Stimulated activated CD8-positive, alpha-beta memory T cell treated with anti-CD3 and anti-CD28 coated beads, Interleukin-4, amount 100 ng/mL, for 4 hours (primary cell): ENCODE measurements around the gene EPHA1.
"Not testable (repeated sequence)": the region's sequence is repeated elsewhere in the genome, so short reads cannot be mapped to it uniquely, and the experiment has no call there.

Source experiments
- DNase-seq, 2 donors: peaks; one replicate each; pipeline ENCODE4 v3.0.0-alpha.2; 2020; ENCODE audit warnings: low read depth in 2 of 2, low spot score in 1 of 2

EPHA1 gene

GRCh38 chr7:143405173-143406001 is 3.3 kb downstream of the EPHA1 start:
- DNase-seq, result no peak

DNA sequence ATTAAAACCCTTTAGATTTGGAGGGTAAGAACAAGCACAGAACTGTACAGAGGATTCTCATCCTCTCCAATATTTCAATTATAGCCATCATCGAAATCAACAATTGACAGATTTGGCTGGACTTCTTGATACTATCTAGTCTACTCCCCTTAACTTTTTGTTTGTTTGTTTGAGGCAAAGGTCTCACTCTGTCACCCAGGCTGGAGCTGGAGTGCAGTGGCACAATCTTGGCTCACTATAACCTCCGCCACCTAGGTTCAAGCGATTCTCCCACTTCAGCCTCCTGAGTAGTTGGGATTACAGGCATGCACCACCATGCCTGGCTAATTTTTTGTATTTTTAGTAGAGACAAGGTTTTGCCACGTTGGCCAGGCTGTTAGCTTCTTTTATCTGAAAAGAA is 6.4 kb downstream of the EPHA1 start:
- DNase-seq, result not testable (repeated sequence)

DNA sequence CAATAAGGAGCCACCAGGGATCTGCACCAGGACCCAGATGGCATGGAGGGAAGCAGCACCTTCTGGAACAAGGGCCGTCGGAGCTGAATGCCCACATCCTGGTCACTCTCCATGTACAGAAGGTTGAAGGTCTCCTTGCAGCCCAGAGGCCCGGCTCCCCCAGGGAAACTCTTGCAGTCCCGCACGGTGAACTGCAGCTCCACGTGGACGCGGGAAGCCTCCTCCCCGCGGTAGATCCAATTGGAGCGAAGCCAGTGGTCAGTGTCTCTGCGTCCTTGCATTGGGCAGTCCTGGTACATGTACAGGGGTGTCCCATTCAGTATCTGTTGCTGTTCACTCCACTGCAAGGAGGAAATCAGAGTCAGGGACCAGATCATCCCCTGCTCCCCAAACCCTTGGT is 7.4 kb downstream of the EPHA1 start:
- no peak for DNase-seq

- no peak for DNase-seq
These were observed 9.0 kb downstream of the EPHA1 start for GRCh38 chr7:143399642-143400041.

DNA sequence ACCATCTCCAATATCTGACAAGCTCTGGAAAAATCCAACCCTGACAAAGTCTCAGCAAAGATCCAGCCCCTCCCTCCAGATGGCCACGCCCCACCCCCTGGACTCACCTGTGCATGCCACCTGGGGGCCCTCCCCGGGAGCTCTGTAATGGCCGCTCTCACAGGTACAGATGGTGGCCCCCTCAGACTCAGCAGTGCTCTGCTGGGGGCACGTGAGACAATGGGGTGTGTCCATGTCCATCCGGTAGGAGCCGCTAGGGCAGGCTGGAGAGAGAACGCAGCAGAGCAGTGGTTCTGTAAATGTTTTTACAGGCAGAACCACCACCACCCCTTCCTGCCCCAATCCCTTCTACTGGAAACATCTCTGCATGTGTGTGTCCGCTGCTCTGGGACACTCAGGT is 9.5 kb downstream of the EPHA1 start:
- DNase-seq, result no peak

- no peak for DNase-seq
These were observed 10.0 kb downstream of the EPHA1 start for GRCh38 chr7:143398616-143399015.

DNA sequence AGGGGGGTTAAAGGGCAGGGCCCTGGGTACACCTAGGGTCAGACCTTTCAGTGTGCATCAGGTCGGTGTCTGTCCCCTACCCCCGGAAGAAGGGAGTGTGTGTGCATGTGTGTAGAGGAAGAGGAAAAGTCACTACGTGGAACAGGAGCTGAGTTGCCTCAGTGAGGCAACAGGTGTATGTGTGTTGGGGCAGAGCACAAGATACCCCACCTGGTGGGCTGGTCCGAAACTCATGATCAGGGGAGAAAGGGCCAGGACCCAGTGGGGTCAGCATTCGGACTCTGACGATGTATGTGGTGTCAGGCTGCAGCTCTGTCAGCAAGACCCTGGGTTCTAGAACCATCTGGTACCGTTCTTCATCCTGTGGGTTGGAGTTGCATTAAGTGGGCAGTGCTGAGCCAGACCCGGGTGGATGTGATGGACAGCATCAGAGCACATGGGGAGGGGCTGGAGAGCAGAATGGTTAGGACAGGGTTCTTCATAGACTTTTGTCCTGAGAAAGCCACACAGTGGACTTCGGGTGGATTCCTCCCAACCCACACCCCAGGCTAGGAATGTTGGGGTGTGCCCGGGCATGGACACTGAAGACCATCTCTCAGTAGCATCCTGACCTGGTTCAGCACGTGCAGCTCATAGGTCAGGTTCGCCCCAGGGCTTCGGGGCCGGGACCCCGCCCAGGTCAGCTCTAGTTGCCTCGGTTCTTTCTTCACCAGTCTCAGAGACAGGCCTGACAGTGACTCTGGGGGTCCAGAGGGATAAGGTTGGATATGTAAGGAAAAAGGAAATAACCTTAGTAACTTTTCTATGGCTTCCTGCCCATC is 10.7 kb downstream of the EPHA1 start:
- no peak for DNase-seq

GRCh38 chr7:143396625-143397556 is 11.8 kb downstream of the EPHA1 start:
- no peak for DNase-seq

DNA sequence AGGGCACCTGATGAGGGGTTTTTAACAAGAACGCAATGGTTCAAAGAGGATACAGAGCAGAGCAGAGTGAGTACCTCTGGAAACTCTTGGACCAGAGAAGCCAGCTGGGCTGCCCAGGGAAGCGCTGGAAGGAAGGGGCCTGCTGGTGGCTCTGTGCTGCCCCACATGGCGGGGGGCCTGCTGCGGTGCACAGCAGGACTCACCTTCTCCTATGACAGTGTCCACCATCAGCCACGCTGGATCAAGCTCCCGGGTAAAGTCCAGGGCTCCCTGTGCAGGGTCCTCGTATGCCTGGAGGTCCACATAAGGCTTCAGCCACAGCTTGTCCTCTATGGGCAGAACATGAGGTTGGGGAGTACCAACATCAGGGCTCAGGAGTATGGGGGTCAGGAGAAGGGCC is 12.5 kb downstream of the EPHA1 start:
- no peak for DNase-seq

- no peak for DNase-seq
These were observed 13.2 kb downstream of the EPHA1 start for GRCh38 chr7:143395187-143396149.

- DNase-seq, result no peak
These were observed 13.9 kb downstream of the EPHA1 start for GRCh38 chr7:143394777-143395176.

DNA sequence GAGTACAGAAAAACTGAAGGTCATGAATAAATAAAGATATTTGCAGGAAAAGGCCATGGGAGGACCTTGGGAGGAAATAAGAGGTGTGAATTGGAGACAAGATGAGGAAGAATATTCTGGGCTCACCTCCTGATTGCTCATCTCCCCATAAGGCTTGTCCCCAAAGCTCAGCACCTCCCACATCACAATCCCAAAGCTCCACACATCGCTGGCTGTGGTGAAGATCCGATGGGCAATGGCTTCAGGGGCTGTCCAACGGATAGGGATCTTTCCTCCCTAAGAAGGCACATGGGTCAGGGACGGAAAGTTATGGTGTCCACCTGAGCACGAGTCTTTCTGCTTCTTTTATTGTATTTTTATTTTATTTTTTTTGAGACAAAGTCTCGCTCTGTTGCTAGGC is 14.6 kb downstream of the EPHA1 start:
- no peak for DNase-seq

DNA sequence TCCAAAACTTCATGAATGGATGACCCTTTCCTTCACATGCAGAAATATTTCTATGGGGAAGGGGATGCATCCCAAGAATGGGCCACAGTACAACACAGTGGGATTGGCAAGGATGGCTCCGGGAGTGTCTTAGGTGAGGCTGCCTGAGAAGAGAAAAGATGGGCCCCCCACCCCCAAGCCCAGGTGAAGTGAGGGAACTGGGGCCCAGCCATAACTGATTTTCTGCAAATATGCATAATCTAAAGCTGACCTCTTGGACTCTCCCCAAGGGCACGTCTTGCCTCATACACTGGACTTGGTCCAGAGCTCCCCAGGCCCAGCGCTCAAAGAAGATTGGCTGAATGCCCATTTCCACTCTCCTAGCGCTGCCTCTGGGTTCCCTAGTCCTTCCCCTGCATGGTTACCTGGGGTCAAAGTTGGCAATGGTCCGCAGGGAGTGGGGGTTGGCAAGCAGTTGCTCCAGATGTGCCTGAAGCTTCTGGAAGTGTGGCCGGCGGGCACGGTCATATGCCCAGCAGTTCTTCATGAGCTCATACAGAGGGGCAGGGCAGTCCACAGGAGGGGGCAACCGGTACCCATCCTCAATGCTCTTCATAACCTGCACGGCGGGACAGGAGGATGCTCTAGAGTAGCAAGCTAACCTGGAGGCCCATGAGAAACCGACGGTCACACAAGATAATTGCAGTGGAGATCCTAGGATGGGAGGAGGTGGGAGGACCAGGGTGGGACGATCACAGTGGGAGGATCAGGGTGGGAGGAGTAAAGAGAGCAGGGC is 15.2 kb downstream of the EPHA1 start:
- no peak for DNase-seq

GRCh38 chr7:143392875-143393266 is 15.8 kb downstream of the EPHA1 start:
- no peak for DNase-seq

- not testable (repeated sequence) for DNase-seq
These were observed 16.2 kb downstream of the EPHA1 start for GRCh38 chr7:143392427-143392826.

DNA sequence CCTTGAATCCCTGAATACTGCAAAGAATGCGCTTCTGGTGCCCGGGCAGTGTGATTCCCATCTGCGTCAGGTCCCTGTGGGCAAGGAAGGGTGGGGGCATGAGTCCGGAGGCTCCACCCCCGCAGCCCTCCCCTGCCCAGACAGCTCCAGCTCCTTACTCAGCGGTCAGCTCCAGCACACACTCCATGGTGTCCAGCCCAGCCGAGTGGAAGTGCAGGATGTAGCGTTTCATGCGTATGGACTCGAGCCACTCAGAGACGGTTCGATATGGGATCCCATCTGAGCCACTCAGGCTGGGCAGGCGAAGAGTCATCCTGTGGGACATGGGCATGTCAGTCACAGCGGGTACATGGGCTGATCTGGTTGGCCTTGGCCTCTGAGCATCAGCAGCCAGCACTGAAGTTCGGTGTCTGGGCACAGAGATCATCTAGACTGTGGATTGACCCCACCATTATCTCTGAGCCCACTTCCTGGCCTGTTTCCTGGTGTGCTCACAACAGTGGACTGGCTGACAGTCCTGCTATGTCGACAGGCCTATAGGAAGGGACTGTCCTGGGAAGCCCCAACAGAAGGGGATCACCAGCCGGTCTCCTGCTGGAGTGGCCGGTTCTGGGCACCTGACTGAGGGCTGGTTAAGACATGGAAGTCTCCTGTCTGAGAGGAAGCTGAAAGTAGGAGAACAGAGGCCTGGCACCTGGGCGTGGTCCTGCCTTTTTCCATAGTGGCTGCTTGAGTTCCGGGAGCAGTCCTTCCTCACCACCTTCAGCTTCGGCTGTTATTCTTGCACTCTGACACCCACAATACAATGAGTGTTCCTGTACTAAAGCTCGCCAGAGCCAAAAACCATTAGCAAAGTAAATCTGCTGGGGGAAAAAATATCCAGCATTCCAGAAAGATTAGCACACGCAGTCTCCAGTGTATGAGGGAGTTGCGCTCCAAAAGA is 16.9 kb downstream of the EPHA1 start:
- no peak for DNase-seq

DNA sequence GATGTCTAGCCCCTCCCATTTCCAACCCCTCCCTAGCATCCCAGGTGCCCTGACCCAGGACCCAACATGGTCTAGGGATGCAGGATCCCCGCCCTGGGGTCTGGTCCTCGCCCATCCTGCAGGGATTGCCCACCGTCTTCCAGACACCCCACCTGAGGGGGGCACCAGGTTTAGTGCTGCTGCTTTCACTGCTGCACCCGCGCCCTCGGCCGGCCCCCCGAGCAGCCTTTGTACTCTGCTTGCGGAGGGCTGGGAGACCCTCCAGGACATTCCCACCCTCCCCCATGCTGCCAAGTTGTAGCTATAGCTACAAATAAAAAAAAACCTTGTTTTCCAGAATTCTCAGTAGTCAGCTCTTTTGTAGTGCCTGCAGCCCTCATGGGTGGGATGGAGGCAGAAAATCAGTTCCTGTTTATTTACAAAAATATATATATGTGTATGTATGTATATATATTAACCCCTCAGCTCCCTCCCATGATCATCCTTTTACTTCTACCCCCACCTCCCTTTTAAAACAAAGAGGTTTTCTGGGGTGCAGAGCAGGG is 17.8 kb downstream of the EPHA1 start:
- DNase-seq, result no peak
